Neural progenitor cell (in vitro differentiated cells): ENCODE data around the gene PRAMEF5.
"Not testable (repeated sequence)": the region's sequence is repeated elsewhere in the genome, so short reads cannot be mapped to it uniquely, and the experiment has no call there.

Source experiments
- CTCF ChIP-seq: fragments of 200-600 bp; sonication (generic); IDR thresholded peaks from 2 replicates; pipeline ENCODE4 v1.5.1; 2017; ENCODE audit warnings: antibody characterized with exemption, mild to moderate bottlenecking
- EZH2 ChIP-seq: fragments of 200-600 bp; sonication (generic); IDR thresholded peaks from 2 replicates; pipeline ENCODE4 v1.6.1; 2017; ENCODE audit warnings: antibody characterized with exemption, mild to moderate bottlenecking, moderate library complexity
- EZH2phosphoT487 ChIP-seq: fragments of 200-600 bp; sonication (generic); IDR thresholded peaks from 2 replicates; pipeline ENCODE4 v1.6.1; 2017; ENCODE audit warnings: antibody characterized with exemption

GRCh38 chr1:13227271-13228055 lies 26.5 kb upstream of the PRAMEF5 start:
- TF ChIP-seq EZH2, CTCF, EZH2phosphoT487: not testable (repeated sequence)
